ENCODE data around the gene RABL2A. TPM values are rescaled to one million over a fixed set of nuclear protein-coding genes. Genes with fewer than 3 reads are reported as not detected.
"Not testable (repeated sequence)": the region's sequence is repeated elsewhere in the genome, so short reads cannot be mapped to it uniquely, and the experiment has no call there.

The RABL2A gene
- total and polyA plus RNA-seq, 4 donors, result 1.1 to 6.2 (median 4.0) TPM

DNA sequence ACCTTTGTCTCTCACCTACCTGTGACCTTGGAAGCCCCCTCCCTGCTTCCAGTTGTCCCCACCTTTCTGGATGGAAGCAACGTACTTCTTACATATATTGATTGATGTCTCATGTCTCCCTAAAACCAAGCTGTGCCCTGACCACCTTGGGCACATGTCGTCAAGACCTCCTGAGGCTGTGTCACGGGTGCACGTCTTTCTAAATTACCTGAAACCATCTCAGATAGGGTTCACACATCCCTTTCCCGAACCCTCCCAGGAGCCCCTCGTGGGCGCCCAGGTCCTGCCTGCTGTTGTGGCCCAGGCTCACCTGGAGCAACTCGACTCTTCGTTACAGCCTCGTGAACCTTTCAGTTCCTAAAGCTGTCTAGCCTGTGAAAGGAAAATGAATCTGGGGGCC lies 1.2 kb upstream of the RABL2A start:
- H3K27ac ChIP-seq (ENCODE audit: low read depth in 1 of 2, low read length in 2 of 2); H3K36me3 ChIP-seq (ENCODE audit: control insufficient read depth in 4 of 4, insufficient read depth in 3 of 4, low read depth in 1 of 4, low read length in 3 of 4); H3K4me1 ChIP-seq (ENCODE audit: control insufficient read depth in 4 of 4, insufficient read depth in 4 of 4, low read length in 3 of 4); H3K9me3 ChIP-seq (ENCODE audit: control insufficient read depth in 4 of 4, low read length in 3 of 4); DNase-seq (ENCODE audit: low spot score); H3K9ac ChIP-seq (ENCODE audit: low read depth in 1 of 2, low read length in 2 of 2); H3K4me3 ChIP-seq (ENCODE audit: low read depth in 1 of 3, low read length in 3 of 3); H3K27me3 ChIP-seq (ENCODE audit: control insufficient read depth in 4 of 4, insufficient read depth in 4 of 4, low read length in 3 of 4): not testable (repeated sequence)
- WGBS, result 77% methylated on average over 10 of the region's 10 CpGs

GRCh38 chr2:113632849-113633345 lies 5.8 kb downstream of the RABL2A start:
- H3K27me3 ChIP-seq (ENCODE audit: control insufficient read depth in 4 of 4, insufficient read depth in 4 of 4, low read length in 3 of 4); H3K9ac ChIP-seq (ENCODE audit: low read depth in 1 of 2, low read length in 2 of 2); H3K27ac ChIP-seq (ENCODE audit: low read depth in 1 of 2, low read length in 2 of 2); DNase-seq (ENCODE audit: low spot score); H3K9me3 ChIP-seq (ENCODE audit: control insufficient read depth in 4 of 4, low read length in 3 of 4); H3K36me3 ChIP-seq (ENCODE audit: control insufficient read depth in 4 of 4, insufficient read depth in 3 of 4, low read depth in 1 of 4, low read length in 3 of 4); H3K4me3 ChIP-seq (ENCODE audit: low read depth in 1 of 3, low read length in 3 of 3); H3K4me1 ChIP-seq (ENCODE audit: control insufficient read depth in 4 of 4, insufficient read depth in 4 of 4, low read length in 3 of 4): not testable (repeated sequence)
- WGBS, result 60% methylated on average over 4 of the region's 4 CpGs

- not testable (repeated sequence) for H3K9ac ChIP-seq (ENCODE audit: low read depth in 1 of 2, low read length in 2 of 2); H3K4me3 ChIP-seq (ENCODE audit: low read depth in 1 of 3, low read length in 3 of 3); H3K27ac ChIP-seq (ENCODE audit: low read depth in 1 of 2, low read length in 2 of 2); H3K27me3 ChIP-seq (ENCODE audit: control insufficient read depth in 4 of 4, insufficient read depth in 4 of 4, low read length in 3 of 4); H3K36me3 ChIP-seq (ENCODE audit: control insufficient read depth in 4 of 4, insufficient read depth in 3 of 4, low read depth in 1 of 4, low read length in 3 of 4); H3K9me3 ChIP-seq (ENCODE audit: control insufficient read depth in 4 of 4, low read length in 3 of 4); H3K4me1 ChIP-seq (ENCODE audit: control insufficient read depth in 4 of 4, insufficient read depth in 4 of 4, low read length in 3 of 4); DNase-seq (ENCODE audit: low spot score)
- 93% methylated on average over 12 of the region's 12 CpGs for WGBS
These were observed 8.3 kb downstream of the RABL2A start for GRCh38 chr2:113635358-113635757.

DNA sequence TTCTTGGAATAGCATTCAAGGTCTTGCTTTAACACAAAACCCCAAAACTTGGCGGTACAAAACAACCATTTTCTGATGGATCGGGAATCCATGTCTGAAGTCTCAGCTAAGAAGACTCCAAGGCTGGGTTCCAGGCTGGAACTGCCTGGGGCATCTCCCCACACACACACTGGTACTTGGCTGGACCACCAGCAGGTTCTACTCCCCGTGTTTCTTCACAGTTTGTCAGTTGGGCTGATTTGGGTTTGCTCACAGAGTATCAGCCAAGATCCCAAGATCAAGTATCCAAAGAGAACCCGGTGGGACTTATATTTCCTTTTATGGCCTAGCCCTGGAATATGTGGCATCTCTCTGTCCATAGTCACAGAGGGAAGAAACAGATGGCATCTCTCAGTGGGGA lies 9.2 kb downstream of the RABL2A start:
- H3K9me3 ChIP-seq (ENCODE audit: control insufficient read depth in 4 of 4, low read length in 3 of 4); H3K4me3 ChIP-seq (ENCODE audit: low read depth in 1 of 3, low read length in 3 of 3); H3K36me3 ChIP-seq (ENCODE audit: control insufficient read depth in 4 of 4, insufficient read depth in 3 of 4, low read depth in 1 of 4, low read length in 3 of 4); H3K27ac ChIP-seq (ENCODE audit: low read depth in 1 of 2, low read length in 2 of 2); H3K4me1 ChIP-seq (ENCODE audit: control insufficient read depth in 4 of 4, insufficient read depth in 4 of 4, low read length in 3 of 4); H3K9ac ChIP-seq (ENCODE audit: low read depth in 1 of 2, low read length in 2 of 2); DNase-seq (ENCODE audit: low spot score); H3K27me3 ChIP-seq (ENCODE audit: control insufficient read depth in 4 of 4, insufficient read depth in 4 of 4, low read length in 3 of 4): not testable (repeated sequence)
- WGBS, result 96% methylated on average over 3 of the region's 4 CpGs

DNA sequence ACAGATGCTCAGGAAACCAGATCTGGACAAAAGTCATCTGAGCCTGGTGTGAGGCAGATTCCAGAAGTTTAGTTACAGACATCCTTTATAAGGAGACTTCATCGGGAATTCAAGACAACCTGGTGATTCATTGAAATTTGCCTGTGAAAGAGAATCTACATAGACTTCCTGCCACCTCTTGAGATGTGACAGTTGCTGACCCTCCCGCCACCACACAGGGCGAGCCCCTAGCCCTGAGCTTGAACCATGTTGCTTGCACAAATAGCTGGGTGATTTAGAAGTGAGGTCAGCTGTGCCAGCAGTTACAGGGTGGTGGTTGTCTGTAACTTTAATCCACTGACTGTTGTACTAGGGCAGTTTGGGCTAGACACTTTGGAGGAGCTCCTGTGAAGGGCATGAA lies 11.0 kb downstream of the RABL2A start:
- not testable (repeated sequence) for H3K4me3 ChIP-seq (ENCODE audit: low read depth in 1 of 3, low read length in 3 of 3); H3K27ac ChIP-seq (ENCODE audit: low read depth in 1 of 2, low read length in 2 of 2); H3K9ac ChIP-seq (ENCODE audit: low read depth in 1 of 2, low read length in 2 of 2); DNase-seq (ENCODE audit: low spot score); H3K27me3 ChIP-seq (ENCODE audit: control insufficient read depth in 4 of 4, insufficient read depth in 4 of 4, low read length in 3 of 4); H3K4me1 ChIP-seq (ENCODE audit: control insufficient read depth in 4 of 4, insufficient read depth in 4 of 4, low read length in 3 of 4); H3K9me3 ChIP-seq (ENCODE audit: control insufficient read depth in 4 of 4, low read length in 3 of 4); H3K36me3 ChIP-seq (ENCODE audit: control insufficient read depth in 4 of 4, insufficient read depth in 3 of 4, low read depth in 1 of 4, low read length in 3 of 4)
- WGBS, result 98% methylated on average over 3 of the region's 3 CpGs

GRCh38 chr2:113646217-113646616 lies 19.2 kb downstream of the RABL2A start:
- not testable (repeated sequence) for H3K9ac ChIP-seq (ENCODE audit: low read depth in 1 of 2, low read length in 2 of 2); H3K27ac ChIP-seq (ENCODE audit: low read depth in 1 of 2, low read length in 2 of 2); H3K4me3 ChIP-seq (ENCODE audit: low read depth in 1 of 3, low read length in 3 of 3); H3K27me3 ChIP-seq (ENCODE audit: control insufficient read depth in 4 of 4, insufficient read depth in 4 of 4, low read length in 3 of 4); DNase-seq (ENCODE audit: low spot score); H3K9me3 ChIP-seq (ENCODE audit: control insufficient read depth in 4 of 4, low read length in 3 of 4); H3K4me1 ChIP-seq (ENCODE audit: control insufficient read depth in 4 of 4, insufficient read depth in 4 of 4, low read length in 3 of 4); H3K36me3 ChIP-seq (ENCODE audit: control insufficient read depth in 4 of 4, insufficient read depth in 3 of 4, low read depth in 1 of 4, low read length in 3 of 4)
- WGBS, result 99% methylated on average over 2 of the region's 2 CpGs

- H3K4me3 ChIP-seq (ENCODE audit: low read depth in 1 of 3, low read length in 3 of 3); H3K36me3 ChIP-seq (ENCODE audit: control insufficient read depth in 4 of 4, insufficient read depth in 3 of 4, low read depth in 1 of 4, low read length in 3 of 4); H3K9ac ChIP-seq (ENCODE audit: low read depth in 1 of 2, low read length in 2 of 2); DNase-seq (ENCODE audit: low spot score); H3K27me3 ChIP-seq (ENCODE audit: control insufficient read depth in 4 of 4, insufficient read depth in 4 of 4, low read length in 3 of 4); H3K9me3 ChIP-seq (ENCODE audit: control insufficient read depth in 4 of 4, low read length in 3 of 4); H3K27ac ChIP-seq (ENCODE audit: low read depth in 1 of 2, low read length in 2 of 2); H3K4me1 ChIP-seq (ENCODE audit: control insufficient read depth in 4 of 4, insufficient read depth in 4 of 4, low read length in 3 of 4): not testable (repeated sequence)
- whole genome bisulfite sequencing, result 74% methylated on average over 8 of the region's 14 CpGs
These were observed 24.1 kb downstream of the RABL2A start for GRCh38 chr2:113650834-113651815.

DNA sequence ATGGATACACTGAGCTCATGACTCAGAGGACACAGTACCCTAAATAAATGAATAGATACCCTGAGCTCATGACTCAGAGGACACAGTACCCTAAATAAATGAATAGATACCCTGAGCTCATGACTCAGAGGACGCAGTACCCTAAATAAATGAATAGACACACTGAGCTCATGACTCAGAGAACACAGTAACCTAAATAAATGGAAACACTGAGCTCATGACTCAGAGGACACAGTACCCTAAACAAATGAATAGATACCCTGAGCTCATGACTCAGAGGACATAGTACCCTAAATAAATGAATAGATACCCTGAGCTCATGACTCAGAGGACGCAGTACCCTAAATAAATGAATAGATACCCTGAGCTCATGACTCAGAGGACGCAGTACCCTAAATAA lies 25.5 kb downstream of the RABL2A start:
- H3K36me3 ChIP-seq (ENCODE audit: control insufficient read depth in 4 of 4, insufficient read depth in 3 of 4, low read depth in 1 of 4, low read length in 3 of 4); H3K9ac ChIP-seq (ENCODE audit: low read depth in 1 of 2, low read length in 2 of 2); H3K4me3 ChIP-seq (ENCODE audit: low read depth in 1 of 3, low read length in 3 of 3); H3K27me3 ChIP-seq (ENCODE audit: control insufficient read depth in 4 of 4, insufficient read depth in 4 of 4, low read length in 3 of 4); DNase-seq (ENCODE audit: low spot score); H3K9me3 ChIP-seq (ENCODE audit: control insufficient read depth in 4 of 4, low read length in 3 of 4); H3K4me1 ChIP-seq (ENCODE audit: control insufficient read depth in 4 of 4, insufficient read depth in 4 of 4, low read length in 3 of 4); H3K27ac ChIP-seq (ENCODE audit: low read depth in 1 of 2, low read length in 2 of 2): not testable (repeated sequence)
- WGBS, result 77% methylated on average over 2 of the region's 3 CpGs

Data from liver (tissue), 9 donors.